Endothelial cell of umbilical vein (primary cell): Measurements from ENCODE around the gene FLVCR2. TPM values are rescaled to one million over a fixed set of nuclear protein-coding genes. Genes with fewer than 3 reads are reported as not detected.

Source experiments
- BruUV-seq: library from RNA; stranded (reverse); fragments of 400-500 nt; replicated peaks from 2 replicates; lab custom pipeline; 2021; lab: Mats Ljungman, UMichigan
- CTCF ChIA-PET: fragments of 300-600, 350-600 bp; sonication (Branson Sonifier 250); formaldehyde crosslinking; loops from one replicate; lab custom pipeline; 2021; ENCODE audit warnings: antibody characterized with exemption, inconsistent platforms; lab: Charles Lee
- POLR2A ChIA-PET: fragments of 300-600, 350-600 bp; sonication (Branson Sonifier 250); formaldehyde crosslinking; loops from one replicate; lab custom pipeline; 2021; ENCODE audit warnings: antibody characterized with exemption, inconsistent platforms; lab: Charles Lee
- DNase-seq: peaks from one replicate; pipeline ENCODE4 v3.0.0-alpha.2; 2011; ENCODE audit warnings: low read depth, low spot score
- FAIRE-seq: peaks from 2 replicates; lab custom pipeline; 2011; peaks lifted over from hg19 to GRCh38; lab: Jason Lieb, UNC
- H2AFZ ChIP-seq: 2 replicates; pipeline ENCODE4 v1.6.0; 2012; ENCODE audit warnings: low read depth, low read length, control low read depth, inconsistent platforms
- H3K27ac ChIP-seq: 2 replicates; pipeline ENCODE4 v1.5.1; 2011; ENCODE audit warnings: low read depth, mild to moderate bottlenecking, control low read depth, low read length, moderate library complexity; ENCODE audit not compliant: insufficient read depth
- H3K27me3 ChIP-seq, 2 experiments: 2 replicates each; pipeline versions ENCODE4 v1.6.0 to v1.6.1; 2011; ENCODE audit warnings: low read length in 2 of 2, mixed read lengths in 1 of 2; ENCODE audit not compliant: control insufficient read depth in 2 of 2, insufficient read depth in 2 of 2
- H3K36me3 ChIP-seq, 2 experiments: 2 replicates in 1 of 2; 3 replicates in 1 of 2; pipeline ENCODE4 v1.5.1; 2011; ENCODE audit warnings: low read length in 2 of 2, mild to moderate bottlenecking in 1 of 2, moderate library complexity in 1 of 2; ENCODE audit not compliant: control insufficient read depth in 2 of 2, insufficient read depth in 2 of 2; ENCODE audit errors: extremely low read depth in 1 of 2
- H3K4me1 ChIP-seq: 3 replicates; pipeline ENCODE4 v1.5.1; 2011; ENCODE audit warnings: mild to moderate bottlenecking, low read length; ENCODE audit not compliant: control insufficient read depth, insufficient read depth; ENCODE audit errors: extremely low read depth
- H3K4me2 ChIP-seq: 2 replicates; pipeline ENCODE4 v1.6.1; 2011; ENCODE audit warnings: low read length, control low read depth, mixed read lengths; ENCODE audit not compliant: insufficient read depth
- H3K4me3 ChIP-seq, 3 experiments: fragments of 200-600 bp in 1 of 3; sonication (generic), shearing (Covaris generic) in 1 of 3; replicated peaks in 1 of 3; 2 replicates each; pipeline ENCODE4 v1.5.1; 2011 to 2016; ENCODE audit warnings: control low read depth in 3 of 3, low read length in 3 of 3, mild to moderate bottlenecking in 2 of 3, inconsistent platforms in 1 of 3, low read depth in 1 of 3, moderate library complexity in 1 of 3; ENCODE audit not compliant: insufficient read depth in 1 of 3
- H3K79me2 ChIP-seq: 2 replicates; pipeline ENCODE4 v1.6.0; 2012; ENCODE audit warnings: low read length, inconsistent platforms; ENCODE audit not compliant: control insufficient read depth, insufficient read depth
- H3K9ac ChIP-seq: replicated peaks from 2 replicates; pipeline ENCODE3; 2011; ENCODE audit warnings: low read length, control low read depth; ENCODE audit not compliant: insufficient read depth; ENCODE audit errors: extremely low read depth
- H3K9me1 ChIP-seq: replicated peaks from 3 replicates; pipeline ENCODE4 v1.6.0; 2011; ENCODE audit warnings: mild to moderate bottlenecking, low read length; ENCODE audit not compliant: control insufficient read depth, insufficient read depth; ENCODE audit errors: extremely low read depth
- H3K9me3 ChIP-seq: replicated peaks from 2 replicates; pipeline ENCODE4 v1.5.1; 2012; ENCODE audit warnings: low read length, inconsistent platforms; ENCODE audit not compliant: control insufficient read depth, insufficient read depth
- H4K20me1 ChIP-seq: replicated peaks from 2 replicates; pipeline ENCODE3; 2011; ENCODE audit warnings: mild to moderate bottlenecking, low read length; ENCODE audit not compliant: control insufficient read depth, insufficient read depth; ENCODE audit errors: extremely low read depth
- CTCF ChIP-seq, 2 donors: IDR thresholded peaks; 1 replicate in 1 of 2; 2 replicates in 1 of 2; pipeline ENCODE4 v1.5.1; 2011; ENCODE audit warnings: low read length in 2 of 2, mild to moderate bottlenecking in 2 of 2, moderate library complexity in 2 of 2, control low read depth in 1 of 2, inconsistent platforms in 1 of 2, low read depth in 1 of 2; ENCODE audit not compliant: insufficient read depth in 1 of 2; ENCODE audit errors: extremely low read depth in 1 of 2
- EZH2 ChIP-seq: IDR thresholded peaks from 2 replicates; pipeline ENCODE4 v1.6.1; 2012; ENCODE audit warnings: borderline replicate concordance, low read depth, mild to moderate bottlenecking, moderate library complexity, low read length, inconsistent platforms; ENCODE audit not compliant: severe bottlenecking
- FOS ChIP-seq: IDR thresholded peaks from 2 replicates; pipeline ENCODE4 v1.6.1; 2011; ENCODE audit warnings: mild to moderate bottlenecking, low read length, moderate library complexity, borderline replicate concordance; ENCODE audit not compliant: insufficient read depth
- GATA2 ChIP-seq: IDR thresholded peaks from 2 replicates; pipeline ENCODE4 v1.7.0; 2011; ENCODE audit warnings: low read depth, mild to moderate bottlenecking, moderate library complexity, mixed read lengths, low read length; ENCODE audit not compliant: insufficient read length, insufficient read depth
- JUN ChIP-seq: IDR thresholded peaks from 2 replicates; pipeline ENCODE4 v1.6.1; 2011; ENCODE audit warnings: borderline replicate concordance, low read depth; ENCODE audit not compliant: insufficient read length, insufficient read depth
- MAX ChIP-seq: IDR thresholded peaks from 2 replicates; pipeline ENCODE4 v1.6.1; 2011; ENCODE audit not compliant: insufficient read depth, insufficient read length
- MYC ChIP-seq: IDR thresholded peaks from one replicate; pipeline ENCODE4 v1.6.1; 2011; ENCODE audit warnings: mild to moderate bottlenecking, low read depth, low read length
- POLR2A ChIP-seq: IDR thresholded peaks from 2 replicates; pipeline ENCODE4 v1.6.1; 2012; ENCODE audit warnings: low read depth, mild to moderate bottlenecking, control low read depth, low read length
- POLR2AphosphoS5 ChIP-seq: IDR thresholded peaks from 2 replicates; pipeline ENCODE4 v1.6.1; 2012; ENCODE audit warnings: low read depth, mild to moderate bottlenecking, control low read depth, low read length, moderate library complexity; ENCODE audit not compliant: insufficient read depth
- dilution Hi-C: fragments of 300-500 bp; cut with MboI; formaldehyde crosslinking; loops from one replicate; pipeline ENCODE4 v1.15.0; 2019; ENCODE audit warnings: low sequenced_read_pairs; ENCODE audit not compliant: extremely low pct_ligation_motif_present
- intact Hi-C: fragments of 100-400 bp; cut with micrococcal nuclease; formaldehyde crosslinking; loops from one replicate; pipeline ENCODE4 v1.10.0; 2022
- polyA plus RNA-seq, 4 experiments: library from polyadenylated mRNA; depleted of rRNA in 3 of 4; stranded (reverse) in 3 of 4; unstranded in 1 of 4; fragments of >200 nt; gene quantifications; 2 replicates each; pipeline versions ENCODE4 v1.2.1 to v1.2.3, GENCODE V29; 2011 to 2012; ENCODE audit warnings: missing spikeins in 1 of 4
- total RNA-seq: library from RNA; stranded (reverse); gene quantifications from 2 replicates; pipeline ENCODE4 v1.2.3, GENCODE V29; 2021

The FLVCR2 gene
- total and polyA plus RNA-seq, 2 donors (not counting 3 experiments of a cell fraction or from before 2014, with no cell fraction given): 1.4 to 4.9 TPM

GRCh38 chr14:75566321-75566720 lies 12.1 kb upstream of the FLVCR2 start:
- DNase-seq (no peak), FAIRE-seq (no peak)
- intact Hi-C loops: loop anchor here (10.0 kb wide), 1 partner anchor 432 kb away; no protein-coding TSS in a partner anchor
- ChIA-PET CTCF (interaction anchor here (0.8 to 1.7 kb wide), 4 partner anchors 10 to 259 kb away, joined by 3 to 7 read pairs (median 4); partner anchors contain the start of gene FLVCR2), POLR2A (no interaction called here)
- Histone ChIP-seq H3K27me3 (peaks cover 0 to 4% of the 10 kb centered on the region in 2 experiments), H3K9ac (no peak overlapping the region), H3K36me3 (no peaks in the 10 kb centered on the region), H2AFZ (no peak overlapping the region), H3K4me2 (no peak overlapping the region), H3K4me3 (no peak overlapping the region), H3K9me3 (no peaks in the 10 kb centered on the region), H4K20me1 (no peaks in the 10 kb centered on the region), H3K27ac (no peak overlapping the region), H3K9me1 (no peaks in the 10 kb centered on the region), H3K79me2 (no peaks in the 10 kb centered on the region), H3K4me1 (no peaks in the 10 kb centered on the region)
- BruUV-seq: no TSS peak
- TF ChIP-seq MAX (no peak), GATA2 (no peak), FOS (no peak), JUN (no peak), POLR2A (no peak), POLR2AphosphoS5 (no peak), EZH2 (no peak), CTCF (IDR thresholded peaks at IDR 0.05; ENCODE audit: extremely low read depth in 1 of 2, insufficient read depth in 1 of 2, low read depth in 1 of 2, low read length in 2 of 2) (no peak), MYC (no peak)
- dilution Hi-C loops: no loop called here
